ENCODE data around the gene MAP2K5.
"Not testable (repeated sequence)": the region's sequence is repeated elsewhere in the genome, so short reads cannot be mapped to it uniquely, and the experiment has no call there.

Gene MAP2K5

DNA sequence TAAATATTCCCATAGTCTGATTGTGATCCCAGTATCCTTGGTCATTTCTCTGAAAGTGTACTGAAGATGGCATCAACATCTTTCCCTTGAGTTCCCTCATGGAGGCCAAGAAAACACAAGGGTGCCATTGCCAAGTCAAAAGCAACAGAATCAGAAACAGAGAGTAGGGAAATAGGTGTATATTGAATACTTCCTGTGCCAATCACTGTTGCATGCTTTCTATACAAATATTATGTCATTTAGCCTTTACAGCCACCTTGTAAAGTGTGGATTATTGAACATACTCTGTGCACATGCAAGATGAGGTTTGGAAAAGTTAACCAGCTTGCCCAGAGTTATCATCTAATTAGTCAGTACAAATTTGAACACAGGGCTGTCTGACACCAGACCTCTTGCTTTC, 117.9 kb downstream of the MAP2K5 start:
- no peak overlapping the region for H3K4me3 ChIP-seq (ENCODE audit: low read length)
- TF ChIP-seq, protein P1, sequence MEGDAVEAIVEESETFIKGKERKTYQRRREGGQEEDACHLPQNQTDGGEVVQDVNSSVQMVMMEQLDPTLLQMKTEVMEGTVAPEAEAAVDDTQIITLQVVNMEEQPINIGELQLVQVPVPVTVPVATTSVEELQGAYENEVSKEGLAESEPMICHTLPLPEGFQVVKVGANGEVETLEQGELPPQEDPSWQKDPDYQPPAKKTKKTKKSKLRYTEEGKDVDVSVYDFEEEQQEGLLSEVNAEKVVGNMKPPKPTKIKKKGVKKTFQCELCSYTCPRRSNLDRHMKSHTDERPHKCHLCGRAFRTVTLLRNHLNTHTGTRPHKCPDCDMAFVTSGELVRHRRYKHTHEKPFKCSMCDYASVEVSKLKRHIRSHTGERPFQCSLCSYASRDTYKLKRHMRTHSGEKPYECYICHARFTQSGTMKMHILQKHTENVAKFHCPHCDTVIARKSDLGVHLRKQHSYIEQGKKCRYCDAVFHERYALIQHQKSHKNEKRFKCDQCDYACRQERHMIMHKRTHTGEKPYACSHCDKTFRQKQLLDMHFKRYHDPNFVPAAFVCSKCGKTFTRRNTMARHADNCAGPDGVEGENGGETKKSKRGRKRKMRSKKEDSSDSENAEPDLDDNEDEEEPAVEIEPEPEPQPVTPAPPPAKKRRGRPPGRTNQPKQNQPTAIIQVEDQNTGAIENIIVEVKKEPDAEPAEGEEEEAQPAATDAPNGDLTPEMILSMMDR (conservative IDR thresholded peaks at IDR 0.05; ENCODE audit: low read length) = no peak
- no peak for DNase-seq (ENCODE audit: low read depth)

DNA sequence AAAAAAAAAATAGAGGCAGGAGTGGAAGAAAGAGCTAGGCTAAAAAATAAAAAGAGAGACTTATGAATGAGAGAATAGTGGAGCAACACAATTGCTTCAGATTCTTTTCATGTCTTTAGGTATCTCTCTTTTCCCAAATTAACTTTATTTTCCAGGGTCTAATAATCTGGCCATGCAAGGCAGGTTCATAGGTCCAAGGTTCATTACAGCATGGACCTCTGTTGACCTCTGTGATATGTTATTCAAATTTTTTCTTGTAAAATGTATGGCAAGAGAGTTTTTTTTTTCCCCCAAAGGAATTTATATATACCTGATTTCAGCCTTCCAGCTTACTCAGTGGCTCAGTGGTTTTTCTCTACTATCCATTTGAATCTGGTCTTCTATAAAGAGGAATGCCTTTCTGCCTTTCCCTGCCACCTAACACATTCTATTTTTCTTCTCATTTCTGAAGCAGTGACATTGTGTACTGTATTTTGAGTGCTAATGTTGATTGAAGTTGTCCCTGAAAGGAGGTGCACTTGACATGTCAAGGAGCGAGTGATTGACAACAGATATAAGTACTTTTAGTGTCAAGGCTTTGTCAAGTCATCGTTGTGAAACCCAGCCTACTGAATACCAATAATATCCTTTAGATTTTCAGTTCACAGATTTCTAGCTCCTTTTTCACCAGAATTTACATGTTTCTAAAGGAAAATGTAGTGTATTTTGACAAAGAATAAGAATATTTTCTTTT, 118.5 kb downstream of the MAP2K5 start:
- no peak overlapping the region for H3K4me3 ChIP-seq (ENCODE audit: low read length)
- no peak for DNase-seq (ENCODE audit: low read depth)
- TF ChIP-seq, protein P1 (conservative IDR thresholded peaks at IDR 0.05; ENCODE audit: low read length) = no peak

DNA sequence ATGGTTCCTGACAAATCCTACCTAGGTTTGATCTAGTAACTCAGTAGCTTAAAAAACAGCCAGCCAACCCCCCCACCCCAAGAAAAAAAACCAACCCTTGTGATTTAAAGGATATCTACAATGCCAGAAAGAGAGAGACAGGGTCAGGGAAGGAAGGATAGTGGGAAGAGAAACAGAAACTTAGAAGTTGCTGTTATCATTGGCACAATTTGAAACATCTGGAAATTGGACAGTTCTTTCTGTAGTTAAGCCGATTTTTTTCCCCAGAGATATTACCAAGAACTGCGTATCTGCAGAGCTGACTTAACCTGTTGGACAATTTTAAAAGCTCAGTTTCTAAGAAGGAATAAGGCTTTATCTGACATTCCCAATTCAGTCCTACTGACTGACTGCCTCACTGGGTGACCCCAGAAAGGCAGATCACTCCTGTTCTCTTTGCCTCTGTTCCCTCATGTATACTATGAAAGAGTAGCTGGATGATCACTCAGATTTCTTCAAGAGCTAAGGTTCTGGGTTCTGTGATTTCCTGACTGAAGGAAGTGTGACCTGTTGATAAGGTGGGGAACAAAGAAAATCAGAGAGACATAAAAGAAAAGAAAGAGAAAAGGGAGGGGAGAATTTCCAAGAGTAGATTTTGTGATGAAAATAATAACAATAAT, 128.3 kb downstream of the MAP2K5 start:
- H3K4me3 ChIP-seq (ENCODE audit: low read length) = no peak overlapping the region
- no peak for DNase-seq (ENCODE audit: low read depth)
- TF ChIP-seq, protein P1 (conservative IDR thresholded peaks at IDR 0.05; ENCODE audit: low read length) = no peak

DNA sequence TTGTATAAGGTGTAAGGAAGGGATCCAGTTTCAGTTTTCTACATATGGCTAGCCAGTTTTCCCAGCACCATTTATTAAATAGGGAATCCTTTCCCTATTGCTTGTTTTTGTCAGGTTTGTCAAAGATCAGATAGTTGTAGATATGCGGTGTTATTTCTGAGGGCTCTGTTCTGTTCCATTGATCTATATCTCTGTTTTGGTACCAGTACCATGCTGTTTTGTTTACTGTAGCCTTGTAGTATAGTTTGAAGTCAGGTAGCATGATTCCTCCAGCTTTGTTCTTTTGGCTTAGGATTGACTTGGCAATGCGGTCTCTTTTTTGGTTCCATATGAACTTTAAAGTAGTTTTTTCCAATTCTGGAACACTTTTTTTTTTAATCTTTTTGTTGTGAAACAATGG, 130.3 kb downstream of the MAP2K5 start:
- not testable (repeated sequence) for H3K4me3 ChIP-seq (ENCODE audit: low read length); DNase-seq (ENCODE audit: low read depth)

DNA sequence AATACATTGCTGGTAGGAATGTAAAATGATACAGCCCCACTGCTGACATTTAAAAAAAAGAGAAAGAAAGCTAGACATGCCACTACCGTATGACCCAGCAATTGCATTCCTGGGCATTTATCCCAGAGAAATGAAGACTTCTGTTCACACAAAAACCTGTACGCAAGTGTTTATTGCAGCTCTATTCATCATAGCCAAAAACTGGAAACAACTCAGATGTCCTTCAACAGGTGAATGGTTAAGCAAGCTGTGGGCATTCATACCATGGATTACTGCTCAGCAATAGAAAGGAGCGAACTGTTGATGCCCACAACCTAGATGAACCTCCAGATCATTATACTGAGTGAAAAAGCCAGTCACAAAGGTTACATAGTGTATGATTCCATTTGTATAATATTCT, 132.5 kb downstream of the MAP2K5 start:
- DNase-seq (ENCODE audit: low read depth) = peak; percentile 4
- TF ChIP-seq, protein P1 (conservative IDR thresholded peaks at IDR 0.05; ENCODE audit: low read length) = no peak
- H3K4me3 ChIP-seq (ENCODE audit: low read length) = no peak overlapping the region

DNA sequence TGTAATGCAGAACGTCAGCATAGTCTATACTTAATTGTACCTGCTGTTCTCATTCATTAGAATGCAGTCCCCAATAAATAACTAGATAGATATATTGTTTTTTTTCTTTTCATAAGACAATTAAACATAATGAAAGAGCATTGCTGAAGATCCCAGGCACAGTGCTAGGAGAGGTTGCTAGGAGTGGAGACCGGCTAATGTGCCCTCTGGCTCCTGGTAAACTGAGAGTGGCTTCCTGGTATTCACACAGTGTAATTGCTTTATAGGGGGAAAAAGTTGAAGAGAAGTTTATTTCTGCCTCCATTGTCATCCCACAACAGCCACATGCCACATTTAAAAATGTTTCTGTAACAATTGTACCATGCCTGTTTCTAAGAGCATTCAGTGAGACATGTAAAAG, 135.6 kb downstream of the MAP2K5 start:
- DNase-seq (ENCODE audit: low read depth) = no peak
- no peak overlapping the region for H3K4me3 ChIP-seq (ENCODE audit: low read length)
- TF ChIP-seq, protein P1 (conservative IDR thresholded peaks at IDR 0.05; ENCODE audit: low read length) = no peak

DNA sequence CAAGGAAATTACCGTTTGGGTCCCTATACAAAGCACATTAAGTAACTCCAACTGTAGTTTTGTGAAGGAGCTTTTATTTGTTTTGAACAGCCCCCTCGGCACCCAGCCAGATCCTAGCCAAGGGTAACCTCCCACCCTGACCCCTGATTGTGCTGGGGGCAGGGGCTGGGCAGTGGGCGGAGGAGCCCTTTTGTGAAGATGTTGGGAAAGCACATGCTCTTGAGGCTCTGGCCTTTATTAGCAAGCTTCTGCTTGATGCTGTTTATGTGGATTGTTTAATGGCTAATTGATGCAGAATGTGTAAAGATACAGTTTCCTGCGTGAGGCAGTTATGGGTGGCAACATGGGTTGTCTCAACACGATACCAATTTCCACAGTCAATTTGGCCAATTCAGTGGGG, 136.5 kb downstream of the MAP2K5 start:
- DNase-seq (ENCODE audit: low read depth) = no peak
- TF ChIP-seq, protein P1 (conservative IDR thresholded peaks at IDR 0.05; ENCODE audit: low read length) = no peak
- H3K4me3 ChIP-seq (ENCODE audit: low read length) = no peak overlapping the region

Data from AG10803 (cell line).